Ectodermal cell (in vitro differentiated cells): Measurements from ENCODE around the gene DNAH1.

Experiments
- H3K27ac ChIP-seq: 2 replicates; pipeline ENCODE4 v1.7.0; 2013; ENCODE audit warnings: mild to moderate bottlenecking, low read depth, low read length; ENCODE audit not compliant: insufficient read depth, poor library complexity, severe bottlenecking
- H3K27me3 ChIP-seq: 2 replicates; pipeline ENCODE4 v1.7.0; 2013; ENCODE audit warnings: mild to moderate bottlenecking, low read length; ENCODE audit not compliant: insufficient read depth, control insufficient read depth, poor library complexity, severe bottlenecking
- H3K36me3 ChIP-seq: one replicate; pipeline ENCODE4 v1.7.0; 2013; ENCODE audit warnings: low read length; ENCODE audit not compliant: control insufficient read depth, insufficient read depth
- H3K4me1 ChIP-seq: one replicate; pipeline ENCODE4 v1.7.0; 2013; ENCODE audit warnings: low read length; ENCODE audit not compliant: control insufficient read depth, insufficient read depth
- H3K4me3 ChIP-seq: 2 replicates; pipeline ENCODE4 v1.7.0; 2013; ENCODE audit warnings: low read depth, low read length, control low read depth; ENCODE audit not compliant: insufficient read depth
- H3K9me3 ChIP-seq: 2 replicates; pipeline ENCODE4 v1.7.0; 2013; ENCODE audit warnings: mild to moderate bottlenecking, low read length, moderate library complexity; ENCODE audit not compliant: control insufficient read depth
- WGBS, 2 experiments: methylation state at CpG; one replicate each; pipeline ENCODE4 v1.1.7; 2013; ENCODE audit warnings: missing lambda C conversion rate in 2 of 2; 5-methylcytosine and 5-hydroxymethylcytosine counted together

DNAH1 gene

DNA sequence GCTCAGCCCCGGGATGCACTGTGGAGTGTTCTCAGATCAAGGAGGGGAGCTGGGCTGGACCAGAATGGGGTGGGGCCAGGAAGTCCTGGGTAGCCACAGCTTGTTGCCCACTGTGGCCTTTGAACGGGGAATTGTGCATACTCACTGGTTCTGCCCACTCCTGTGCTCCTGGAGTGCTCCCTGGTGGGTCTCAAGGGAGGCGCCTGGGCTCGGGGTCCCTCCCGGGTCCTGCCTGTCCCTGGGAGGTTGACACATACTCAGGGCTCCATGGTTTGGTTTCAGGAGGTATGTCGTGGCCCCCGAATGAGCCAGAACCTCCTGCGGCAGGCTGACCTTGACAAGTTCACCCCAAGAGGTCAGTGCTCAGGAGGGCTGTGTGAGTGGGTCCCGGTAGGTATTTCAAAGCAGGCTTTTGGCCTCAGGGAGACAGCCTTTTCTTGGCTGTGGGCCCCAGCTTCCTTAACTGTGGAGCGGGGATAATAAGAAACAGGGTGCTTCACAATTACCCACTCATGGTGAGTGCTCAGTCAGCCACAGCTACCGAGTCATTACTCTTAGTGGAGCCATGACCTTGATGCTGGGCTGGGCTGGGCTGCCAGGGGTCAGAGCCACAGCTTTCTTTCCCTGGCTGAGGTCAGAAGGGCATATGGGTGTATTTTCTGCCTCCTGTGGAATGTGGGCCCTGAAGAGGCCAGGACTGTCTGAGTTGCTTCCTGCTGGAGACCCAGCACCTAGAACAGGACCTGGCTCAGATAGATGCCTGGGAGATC, 7.6 kb downstream of the DNAH1 start:
- H3K36me3 ChIP-seq = no peaks in the 10 kb centered on the region
- H3K27ac ChIP-seq = no peak overlapping the region
- H3K27me3 ChIP-seq = peaks cover 7% of the 10 kb centered on the region
- no peaks in the 10 kb centered on the region for H3K9me3 ChIP-seq
- H3K4me1 ChIP-seq = peaks cover 6% of the 10 kb centered on the region
- H3K4me3 ChIP-seq = no peak overlapping the region
- 92 to 94% methylated on average over 11 of the region's 11 CpGs for WGBS, 2 experiments

DNA sequence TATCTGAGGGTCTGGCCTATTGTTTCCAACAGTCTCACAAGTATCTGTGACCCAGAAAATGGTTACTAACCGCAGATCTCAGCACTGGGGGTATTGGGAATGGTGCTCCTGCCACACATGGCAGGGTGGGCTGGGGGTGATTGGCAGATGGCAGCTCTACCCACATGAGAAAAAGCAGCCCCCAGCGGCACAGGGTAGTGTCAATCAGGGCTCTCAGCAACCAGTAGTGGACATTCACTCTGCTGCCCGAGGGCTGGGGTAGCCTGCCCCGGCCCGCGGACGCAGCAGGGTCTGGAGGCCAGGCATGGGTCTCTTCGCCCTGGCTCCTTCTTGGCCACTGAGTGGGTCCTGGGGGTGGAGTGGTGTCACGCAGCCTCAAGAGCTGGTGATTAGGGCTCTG, 8.6 kb downstream of the DNAH1 start:
- Histone ChIP-seq H3K4me1 (peaks cover 6% of the 10 kb centered on the region), H3K4me3 (no peak overlapping the region), H3K27me3 (peaks cover under 1% of the 10 kb centered on the region), H3K36me3 (no peaks in the 10 kb centered on the region), H3K9me3 (no peaks in the 10 kb centered on the region), H3K27ac (no peak overlapping the region)
- 95 to 96% methylated on average over 9 of the region's 9 CpGs for WGBS, 2 experiments

DNA sequence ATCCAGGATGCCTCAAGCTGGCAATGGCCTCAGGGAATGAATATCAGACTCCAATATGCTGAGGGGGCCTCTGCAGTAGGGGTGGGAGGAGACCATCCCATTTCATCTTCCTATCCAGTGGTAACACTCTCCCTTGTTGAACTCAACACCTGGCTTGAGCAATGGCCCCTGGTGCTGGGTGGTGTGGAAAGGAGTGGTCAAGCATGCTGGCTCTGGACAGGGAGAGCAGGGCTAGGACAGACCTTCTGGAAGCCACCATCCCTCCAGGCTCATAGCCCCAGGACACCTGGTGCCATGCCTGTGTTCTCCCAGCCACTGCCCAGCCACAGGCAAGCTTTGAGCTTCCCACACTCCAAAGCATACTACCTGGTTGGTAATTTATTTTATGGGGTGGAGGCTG, 9.6 kb downstream of the DNAH1 start:
- no peaks in the 10 kb centered on the region for H3K36me3 ChIP-seq
- no peak overlapping the region for H3K4me3 ChIP-seq
- H3K4me1 ChIP-seq = no peaks in the 10 kb centered on the region
- no peaks in the 10 kb centered on the region for H3K27me3 ChIP-seq
- no peaks in the 10 kb centered on the region for H3K9me3 ChIP-seq
- H3K27ac ChIP-seq = no peak overlapping the region

DNA sequence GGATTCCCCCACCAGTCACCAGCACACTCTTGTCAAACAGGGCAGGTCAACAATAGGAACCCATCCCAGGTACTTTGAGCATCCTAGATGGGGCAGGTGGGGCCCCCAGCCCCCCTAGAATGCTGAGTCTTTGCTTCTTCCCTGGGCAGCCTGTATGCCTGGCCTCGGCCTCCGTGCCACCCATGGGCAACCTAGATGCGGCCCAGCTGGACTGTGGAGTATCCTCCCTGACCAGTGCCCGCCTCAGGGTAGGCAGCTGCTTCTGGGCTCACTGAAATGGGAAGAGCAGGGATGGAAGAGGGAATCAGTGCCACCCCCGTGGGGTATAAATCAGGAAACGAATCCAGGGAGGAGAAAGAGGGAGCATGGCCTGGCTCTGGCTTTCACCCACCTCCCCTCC, 10.9 kb downstream of the DNAH1 start:
- 89 to 97% methylated on average over 6 of the region's 6 CpGs for WGBS, 2 experiments
- H3K27ac ChIP-seq = no peak overlapping the region
- H3K36me3 ChIP-seq = no peaks in the 10 kb centered on the region
- H3K9me3 ChIP-seq = no peaks in the 10 kb centered on the region
- no peak overlapping the region for H3K4me3 ChIP-seq
- no peaks in the 10 kb centered on the region for H3K27me3 ChIP-seq
- no peaks in the 10 kb centered on the region for H3K4me1 ChIP-seq

DNA sequence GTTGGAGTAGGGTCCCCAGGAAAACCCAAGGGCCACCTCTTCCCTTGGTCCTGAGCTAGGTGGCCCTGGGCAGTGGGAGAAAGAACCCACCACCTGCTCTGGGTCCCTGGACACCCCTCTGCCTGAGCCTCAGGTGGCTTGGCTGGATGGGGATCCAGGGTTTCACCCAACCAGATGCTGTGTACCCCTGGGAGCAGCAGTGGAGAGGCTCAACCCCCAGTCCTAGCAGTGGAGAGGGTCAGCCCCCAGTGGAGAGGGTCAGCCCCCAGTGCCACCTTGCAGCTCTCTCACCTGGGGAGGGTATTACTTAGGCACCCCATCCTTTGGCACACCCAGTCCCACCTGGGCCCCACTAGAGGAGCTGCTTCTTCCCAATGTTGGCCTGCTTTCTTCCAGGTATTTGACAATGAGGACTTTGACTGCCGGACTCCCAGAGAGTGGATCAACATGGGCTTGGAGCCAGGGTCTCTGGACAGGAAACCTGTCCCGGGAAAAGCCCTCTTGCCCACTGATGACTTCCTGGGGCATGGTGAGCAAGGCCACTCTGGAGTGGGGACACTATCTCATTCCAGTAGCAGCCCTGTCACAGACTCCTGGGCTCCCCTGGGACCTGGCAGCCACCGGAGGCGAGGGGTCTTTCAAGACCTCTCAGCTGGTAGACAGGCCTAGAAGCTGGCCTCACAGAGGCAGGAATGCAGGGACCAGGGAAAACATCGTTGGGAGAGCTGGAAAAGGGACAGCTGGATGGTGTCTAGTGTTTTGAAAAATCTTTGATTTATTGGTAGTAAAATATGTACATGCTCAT, 11.6 kb downstream of the DNAH1 start:
- 89% methylated on average over 5 of the region's 5 CpGs for WGBS, 2 experiments
- Histone ChIP-seq H3K27ac (no peak overlapping the region), H3K36me3 (no peaks in the 10 kb centered on the region), H3K4me3 (no peak overlapping the region), H3K4me1 (no peaks in the 10 kb centered on the region), H3K9me3 (no peaks in the 10 kb centered on the region), H3K27me3 (no peaks in the 10 kb centered on the region)

DNA sequence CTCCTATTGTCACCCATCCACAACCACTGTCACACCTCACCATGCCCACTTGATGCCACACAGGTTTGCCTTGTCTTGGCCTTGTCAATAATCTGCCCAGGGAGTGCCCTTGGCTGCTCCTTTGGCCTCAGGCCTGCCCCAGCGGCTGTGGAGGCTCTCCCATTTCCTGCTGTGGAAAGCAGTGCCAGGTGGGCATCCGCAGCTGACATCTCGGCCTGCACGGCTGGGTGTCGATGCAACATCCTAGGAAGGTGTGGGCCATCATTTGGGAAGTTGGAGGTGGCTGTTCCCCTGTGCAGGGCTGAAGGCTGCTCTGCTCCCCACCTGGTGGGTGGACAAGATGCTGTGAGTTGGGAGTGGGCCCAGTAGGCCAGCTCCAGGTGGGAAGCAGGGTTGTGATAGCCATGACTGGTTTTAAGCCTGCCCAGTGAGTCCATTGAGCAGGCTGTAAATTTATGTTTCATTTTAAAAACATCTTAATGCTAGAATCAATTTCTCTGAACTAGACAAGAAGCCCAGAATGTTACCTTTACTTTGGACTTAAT, 12.5 kb downstream of the DNAH1 start:
- H3K27me3 ChIP-seq = no peaks in the 10 kb centered on the region
- 97% methylated on average over 5 of the region's 5 CpGs for WGBS, 2 experiments
- H3K9me3 ChIP-seq = no peaks in the 10 kb centered on the region
- H3K4me1 ChIP-seq = no peaks in the 10 kb centered on the region
- H3K27ac ChIP-seq = no peak overlapping the region
- H3K4me3 ChIP-seq = no peak overlapping the region
- no peaks in the 10 kb centered on the region for H3K36me3 ChIP-seq

DNA sequence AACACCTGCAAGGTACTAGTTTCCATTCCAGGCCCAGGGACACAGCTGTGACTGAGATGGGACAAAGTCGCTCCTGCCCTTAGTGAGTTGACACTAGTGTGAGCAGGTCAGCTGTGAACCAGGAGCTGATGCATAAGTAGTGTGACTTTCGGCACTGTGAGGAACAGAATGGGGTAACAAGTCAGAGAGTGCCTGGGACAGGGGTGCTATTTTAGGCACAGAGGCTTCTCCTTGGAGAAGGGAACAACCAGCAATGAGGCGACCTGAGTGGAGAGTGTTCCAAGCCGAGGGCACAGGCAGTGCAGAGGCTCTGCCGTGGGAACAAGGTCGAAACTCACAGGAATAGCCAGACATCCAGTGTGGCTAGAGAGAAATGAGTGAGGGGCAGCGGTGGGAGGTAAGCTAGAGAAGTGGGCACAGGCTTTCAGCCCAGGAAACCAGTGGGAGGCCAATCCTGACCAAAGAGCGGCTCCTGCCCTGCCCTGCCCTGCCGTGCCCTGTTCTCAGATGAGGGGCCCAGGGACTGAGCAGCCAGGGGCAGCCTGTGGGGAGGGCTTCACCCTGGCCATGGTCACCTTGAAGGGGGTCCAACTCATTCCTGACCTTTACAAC, 14.2 kb downstream of the DNAH1 start:
- Histone ChIP-seq H3K27me3 (no peaks in the 10 kb centered on the region), H3K4me1 (no peaks in the 10 kb centered on the region)
- WGBS, 2 experiments = 89 to 91% methylated on average over 9 of the region's 9 CpGs

DNA sequence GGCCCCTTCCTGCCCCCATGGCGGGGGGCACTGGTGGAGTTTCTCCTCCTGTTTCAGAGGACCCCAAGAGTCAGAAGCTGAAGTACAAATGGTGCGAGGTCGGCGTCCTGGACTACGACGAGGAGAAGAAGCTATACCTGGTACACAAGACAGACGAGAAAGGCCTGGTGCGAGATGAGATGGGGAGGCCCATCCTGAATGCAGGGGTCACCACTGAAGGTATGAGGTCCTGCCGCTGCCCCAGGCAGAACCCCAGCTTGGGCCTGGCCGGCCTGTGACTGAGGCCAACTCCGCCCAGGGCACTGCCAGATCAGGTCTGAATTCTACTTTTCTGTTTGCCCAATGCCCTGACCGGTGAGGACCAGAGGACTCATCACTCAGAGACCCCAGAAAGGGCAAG, 15.0 kb downstream of the DNAH1 start:
- H3K27me3 ChIP-seq = no peaks in the 10 kb centered on the region
- no peaks in the 10 kb centered on the region for H3K4me1 ChIP-seq
- no peaks in the 10 kb centered on the region for H3K9me3 ChIP-seq
- WGBS, 2 experiments = 94 to 96% methylated on average over 12 of the region's 12 CpGs
- H3K36me3 ChIP-seq = no peaks in the 10 kb centered on the region
- H3K4me3 ChIP-seq = no peak overlapping the region
- no peak overlapping the region for H3K27ac ChIP-seq

More for the DNA sequence above, 14.2 kb downstream of the DNAH1 start:
- Histone ChIP-seq H3K4me3 (no peak overlapping the region), H3K36me3 (no peaks in the 10 kb centered on the region), H3K27ac (no peak overlapping the region), H3K9me3 (no peaks in the 10 kb centered on the region)

DNA sequence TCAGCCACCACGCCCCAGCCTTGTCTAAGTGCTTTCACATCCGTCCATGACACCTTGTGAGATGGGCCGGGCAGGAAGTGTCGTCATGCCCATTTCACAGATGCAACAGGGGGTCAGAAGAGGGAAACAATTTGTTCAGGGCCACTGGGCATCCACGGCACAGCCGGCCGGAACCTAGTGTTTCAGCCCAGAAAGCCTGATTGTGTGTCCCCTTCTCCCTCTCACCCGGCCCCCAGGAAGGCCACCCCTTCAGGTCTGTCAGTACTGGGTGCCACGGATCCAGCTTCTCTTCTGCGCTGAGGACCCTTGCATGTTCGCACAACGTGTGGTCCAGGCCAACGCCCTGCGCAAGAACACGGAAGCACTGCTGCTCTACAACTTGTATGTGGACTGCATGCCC, 15.8 kb downstream of the DNAH1 start:
- no peak overlapping the region for H3K27ac ChIP-seq
- 94 to 95% methylated on average over 15 of the region's 15 CpGs for WGBS, 2 experiments
- no peaks in the 10 kb centered on the region for H3K4me1 ChIP-seq
- H3K27me3 ChIP-seq = no peaks in the 10 kb centered on the region
- no peaks in the 10 kb centered on the region for H3K36me3 ChIP-seq
- H3K4me3 ChIP-seq = no peak overlapping the region
- no peaks in the 10 kb centered on the region for H3K9me3 ChIP-seq
